ENCODE measurements around the gene GLYATL1.

- TF ChIP-seq ZFP41 (tag by site-specific recombination; IDR thresholded peaks at IDR 0.05; ENCODE audit: borderline replicate concordance) (no peak), CTCF (tag by site-specific recombination; IDR thresholded peaks at IDR 0.05) (no peak), KLF10 (tag by site-specific recombination; IDR thresholded peaks at IDR 0.05) (no peak), ZNF121 (tag by site-specific recombination; IDR thresholded peaks at IDR 0.05) (no peak), ZNF114 (tag by site-specific recombination; IDR thresholded peaks at IDR 0.05) (no peak), ZNF362 (tag by site-specific recombination; IDR thresholded peaks at IDR 0.05) (no peak), ZNF416 (tag by site-specific recombination; IDR thresholded peaks at IDR 0.05) (no peak)
These were observed 15.9 kb upstream of the GLYATL1 start for GRCh38 chr11:58923300-58923788.
